Measurements from ENCODE around the gene NUP214. TPM values are rescaled to one million over a fixed set of nuclear protein-coding genes. Genes with fewer than 3 reads are reported as not detected.
A peak's percentile ranks its signal among the peaks of the same experiment; 100 is the strongest.

The NUP214 gene
- total and polyA plus RNA-seq, 2 of the 8 experiments (the other 6 are each of a cell fraction or from before 2014, with no cell fraction given): 28.6 to 50.2 TPM

DNA sequence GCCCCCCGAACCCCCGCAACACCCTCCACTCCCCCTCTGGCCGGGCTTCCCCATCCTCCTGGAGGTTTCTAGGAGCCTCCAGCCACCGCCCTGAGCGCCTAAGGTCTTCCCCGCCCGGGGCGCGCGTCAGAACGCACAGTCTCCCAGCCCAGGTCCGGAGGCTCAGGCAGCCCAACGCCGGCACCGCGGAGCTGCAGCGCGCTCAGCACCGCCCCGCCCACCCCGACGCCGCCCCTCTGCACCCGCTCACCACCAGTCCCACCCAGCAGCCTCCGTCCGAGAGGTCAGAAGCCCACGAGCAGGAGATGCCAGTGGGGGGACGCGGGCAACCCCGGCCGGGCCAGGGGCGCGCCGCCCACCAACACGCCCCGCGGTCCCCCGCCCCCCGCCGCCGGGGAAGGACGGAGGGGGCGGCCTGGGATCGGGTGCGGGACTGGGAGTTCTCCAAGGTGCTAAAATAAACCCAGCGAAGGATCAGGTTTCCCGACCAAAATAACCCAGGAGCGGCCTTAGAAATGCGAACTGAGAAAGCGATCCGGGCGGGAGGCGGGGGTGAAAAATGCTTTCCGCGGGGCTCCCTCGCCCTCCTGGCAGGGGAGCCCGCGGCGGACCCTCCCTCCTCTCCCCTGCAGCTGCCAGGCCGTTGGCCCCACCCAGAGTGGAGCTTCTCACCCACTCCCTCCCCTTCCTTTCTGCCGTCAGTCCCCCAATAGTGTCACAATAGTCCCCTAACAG lies 157.5 kb downstream of the NUP214 start:
- Histone ChIP-seq H3K4me3 (ENCODE audit: extremely low read depth in 1 of 4, insufficient read depth in 2 of 4, low read depth in 3 of 4, low read length in 4 of 4) (peak overlapping the region; percentile 33 to 75 (median 36)), H4K8ac (ENCODE audit: extremely low read depth, insufficient read depth, low read length) (no peak overlapping the region), H4K91ac (replicated peaks; ENCODE audit: insufficient read length, low read length) (no peak overlapping the region), H2BK20ac (ENCODE audit: low read length) (no peak overlapping the region), H2AFZ (ENCODE audit: low read length) (no peak overlapping the region), H3K14ac (ENCODE audit: insufficient read length) (no peak overlapping the region), H3K79me1 (ENCODE audit: low read depth, low read length) (no peaks in the 10 kb centered on the region), H3K79me2 (ENCODE audit: control insufficient read depth in 1 of 2, insufficient read depth in 2 of 2, low read length in 2 of 2) (no peaks in the 10 kb centered on the region), H3K23me2 (ENCODE audit: low read depth, low read length) (peaks cover 6% of the 10 kb centered on the region), H4K5ac (ENCODE audit: insufficient read length, low read depth, low read length) (no peak overlapping the region), H3K4ac (replicated peaks; ENCODE audit: insufficient read length, low read depth, low read length) (no peak overlapping the region), H2BK120ac (replicated peaks; ENCODE audit: low read depth, low read length) (no peak overlapping the region), H2BK5ac (ENCODE audit: low read depth, low read length) (no peak overlapping the region), H2BK12ac (ENCODE audit: low read depth, low read length) (0 out of 2 replicates have a peak overlapping the region, but pooled peaks have one; percentile 86), H3K18ac (ENCODE audit: extremely low read depth, low read length) (no peak overlapping the region), H3K4me1 (replicated peaks in 1 of 4; ENCODE audit: control insufficient read depth in 3 of 4, insufficient read depth in 4 of 4, low read length in 3 of 4) (peaks cover 0 to 18% (median 6%) of the 10 kb centered on the region in 4 experiments; a peak in 5 of 7 replicates), H3K27ac (ENCODE audit: low read depth, low read length) (no peak overlapping the region), H3K9me3 (ENCODE audit: insufficient read depth in 2 of 2, low read depth in 1 of 2, low read length in 1 of 2) (no peaks in the 10 kb centered on the region), H2AK5ac (ENCODE audit: low read depth, low read length) (no peak overlapping the region), H3K36me3 (ENCODE audit: control insufficient read depth in 2 of 4, insufficient read depth in 4 of 4, low read length in 3 of 4) (no peaks in the 10 kb centered on the region), H2BK15ac (ENCODE audit: low read length) (no peak overlapping the region), H3K56ac (replicated peaks; ENCODE audit: insufficient read length, low read depth, low read length) (no peak overlapping the region), H3K23ac (ENCODE audit: insufficient read length) (no peak overlapping the region), H3K4me2 (ENCODE audit: insufficient read depth in 1 of 2, low read depth in 2 of 2, low read length in 2 of 2) (peak overlapping the region; percentile 43 to 62), H4K20me1 (replicated peaks in 1 of 2; ENCODE audit: control insufficient read depth in 1 of 2, insufficient read depth in 2 of 2, low read length in 2 of 2) (peaks cover 0 to 3% of the 10 kb centered on the region in 2 experiments), H3K9ac (replicated peaks in 1 of 4; ENCODE audit: extremely low read depth in 1 of 4, low read depth in 3 of 4, low read length in 3 of 4) (no peak overlapping the region), H3K27me3 (replicated peaks in 1 of 4; ENCODE audit: control insufficient read depth in 3 of 4, extremely low read depth in 1 of 4, insufficient read depth in 3 of 4, low read length in 3 of 4) (peaks cover 0 to 16% (median 11%) of the 10 kb centered on the region in 4 experiments; a peak in 6 of 7 replicates)
- 7% methylated on average over 11 of the region's 61 CpGs; no CpG with 5 or more reads in 1 of the 2 experiments for WGBS, 2 experiments (ENCODE audit: extremely low coverage in 1 of 2, insufficient coverage in 1 of 2, insufficient read length in 1 of 2, insufficient replicate concordance in 2 of 2, low coverage in 1 of 2, low lambda C conversion rate in 2 of 2, missing lambda C conversion rate in 1 of 2)
- DNase-seq (ENCODE audit: low read depth in 1 of 2, low spot score in 2 of 2) (peak in 1 of 2 experiments; percentile 79), FAIRE-seq (no peak)
- CTCF ChIA-PET (ENCODE audit: partially characterized antibody): interaction anchor here (0.6 to 2.7 kb wide), 2 partner anchors 54 to 474 kb away, joined by 3 to 10 read pairs; no protein-coding TSS in a partner anchor
- TF ChIP-seq RXRA (IDR thresholded peaks at IDR 0.05; ENCODE audit: insufficient read depth, low read depth, low read length) (no peak), SP1 (IDR thresholded peaks at IDR 0.05; ENCODE audit: low read depth, low read length) (no peak), SP4 (IDR thresholded peaks at IDR 0.05; ENCODE audit: low read length) (no peak), KDM5A (IDR thresholded peaks at IDR 0.05; ENCODE audit: low read length) (no peak), JUND (IDR thresholded peaks at IDR 0.05; ENCODE audit: low read length) (no peak), CREB1 (IDR thresholded peaks at IDR 0.05) (0 out of 2 replicates have a peak, but pooled peaks have one; percentile 8), ASH2L (IDR thresholded peaks at IDR 0.05; ENCODE audit: low read length) (peak; percentile 58), PHF8 (conservative IDR thresholded peaks at IDR 0.05; ENCODE audit: low read depth, low read length) (no peak), CEBPB (IDR thresholded peaks at IDR 0.05; ENCODE audit: low read depth, low read length) (no peak), HDAC6 (IDR thresholded peaks at IDR 0.05; ENCODE audit: low read depth, low read length) (no peak), SIN3A (conservative IDR thresholded peaks at IDR 0.05 in 1 of 2, IDR thresholded peaks at IDR 0.05 in 1 of 2; ENCODE audit: low read depth in 1 of 2, low read length in 2 of 2) (peak; percentile 45 to 62; a peak in 1 of 4 replicates), SP2 (IDR thresholded peaks at IDR 0.05; ENCODE audit: low read length) (no peak)
- POLR2A ChIA-PET (ENCODE audit: partially characterized antibody): interaction anchor here (1.6 to 1.7 kb wide), 2 partner anchors 18 to 48 kb away, joined by 3 to 5 read pairs; no protein-coding TSS in a partner anchor

Data from H1 (cell line).